ENCODE data around the gene SASH3. TPM values are rescaled to one million over a fixed set of nuclear protein-coding genes. Genes with fewer than 3 reads are reported as not detected.
A peak's percentile ranks its signal among the peaks of the same experiment; 100 is the strongest.

The SASH3 gene
- polyA plus RNA-seq, 1 experiment: not detected

DNA sequence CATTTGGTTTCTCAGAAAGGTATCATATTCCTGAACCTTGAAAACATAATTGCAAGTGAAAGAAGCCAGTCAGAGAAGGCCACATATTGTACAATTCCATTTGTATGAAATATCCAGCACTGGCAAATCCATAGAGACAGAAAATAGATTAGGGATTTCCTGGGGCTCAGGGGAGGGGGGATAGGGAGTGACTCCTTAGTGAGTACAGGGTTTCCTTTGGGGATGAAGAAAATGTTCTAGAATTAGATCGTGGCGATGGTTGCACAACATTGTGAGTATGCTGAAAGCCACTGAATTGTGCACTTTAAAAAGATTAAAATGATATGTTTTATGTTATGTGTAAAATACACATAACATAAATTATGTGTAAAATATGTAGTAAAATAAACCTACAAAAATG is 30.7 kb upstream of the SASH3 start:
- DNase-seq (ENCODE audit: low read depth): no peak
- POLR2A ChIA-PET: no interaction called here
- CTCF ChIA-PET: no interaction called here
- H3K36me3 ChIP-seq (ENCODE audit: control insufficient read depth, insufficient read depth, low read length): no peaks in the 10 kb centered on the region
- H3K4me3 ChIP-seq (ENCODE audit: low read depth, low read length): no peak overlapping the region
- TF ChIP-seq, protein P1, sequence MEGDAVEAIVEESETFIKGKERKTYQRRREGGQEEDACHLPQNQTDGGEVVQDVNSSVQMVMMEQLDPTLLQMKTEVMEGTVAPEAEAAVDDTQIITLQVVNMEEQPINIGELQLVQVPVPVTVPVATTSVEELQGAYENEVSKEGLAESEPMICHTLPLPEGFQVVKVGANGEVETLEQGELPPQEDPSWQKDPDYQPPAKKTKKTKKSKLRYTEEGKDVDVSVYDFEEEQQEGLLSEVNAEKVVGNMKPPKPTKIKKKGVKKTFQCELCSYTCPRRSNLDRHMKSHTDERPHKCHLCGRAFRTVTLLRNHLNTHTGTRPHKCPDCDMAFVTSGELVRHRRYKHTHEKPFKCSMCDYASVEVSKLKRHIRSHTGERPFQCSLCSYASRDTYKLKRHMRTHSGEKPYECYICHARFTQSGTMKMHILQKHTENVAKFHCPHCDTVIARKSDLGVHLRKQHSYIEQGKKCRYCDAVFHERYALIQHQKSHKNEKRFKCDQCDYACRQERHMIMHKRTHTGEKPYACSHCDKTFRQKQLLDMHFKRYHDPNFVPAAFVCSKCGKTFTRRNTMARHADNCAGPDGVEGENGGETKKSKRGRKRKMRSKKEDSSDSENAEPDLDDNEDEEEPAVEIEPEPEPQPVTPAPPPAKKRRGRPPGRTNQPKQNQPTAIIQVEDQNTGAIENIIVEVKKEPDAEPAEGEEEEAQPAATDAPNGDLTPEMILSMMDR (IDR thresholded peaks at IDR 0.05; ENCODE audit: insufficient read depth, low read depth, low read length): no peak
- H3K27me3 ChIP-seq (ENCODE audit: control insufficient read depth, insufficient read depth, low read length): no peaks in the 10 kb centered on the region

DNA sequence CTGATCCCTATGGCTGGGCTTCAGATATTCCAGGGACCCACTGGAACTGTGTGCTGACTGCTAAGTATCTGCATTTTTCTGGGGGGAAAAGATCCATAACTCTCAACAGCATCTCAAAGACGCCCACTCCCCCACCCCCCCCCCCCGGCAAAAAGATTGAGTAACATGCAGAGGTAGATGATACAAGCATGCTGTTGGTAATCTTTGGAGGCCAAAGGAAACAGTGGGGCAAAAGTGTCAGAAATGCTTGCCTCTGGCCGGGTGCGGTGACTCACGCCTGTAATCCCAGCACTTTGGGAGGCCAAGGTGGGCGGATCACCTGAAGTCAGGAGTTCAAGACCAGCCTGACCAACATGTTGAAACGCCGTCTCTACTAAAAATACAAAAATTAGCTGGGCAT is 28.8 kb upstream of the SASH3 start:
- TF ChIP-seq, protein P1 (IDR thresholded peaks at IDR 0.05; ENCODE audit: insufficient read depth, low read depth, low read length): no peak
- no peak overlapping the region for H3K4me3 ChIP-seq (ENCODE audit: low read depth, low read length)
- ChIA-PET POLR2A (no interaction called here), CTCF (no interaction called here)
- no peaks in the 10 kb centered on the region for H3K27me3 ChIP-seq (ENCODE audit: control insufficient read depth, insufficient read depth, low read length)
- H3K36me3 ChIP-seq (ENCODE audit: control insufficient read depth, insufficient read depth, low read length): no peaks in the 10 kb centered on the region
- DNase-seq (ENCODE audit: low read depth): no peak

DNA sequence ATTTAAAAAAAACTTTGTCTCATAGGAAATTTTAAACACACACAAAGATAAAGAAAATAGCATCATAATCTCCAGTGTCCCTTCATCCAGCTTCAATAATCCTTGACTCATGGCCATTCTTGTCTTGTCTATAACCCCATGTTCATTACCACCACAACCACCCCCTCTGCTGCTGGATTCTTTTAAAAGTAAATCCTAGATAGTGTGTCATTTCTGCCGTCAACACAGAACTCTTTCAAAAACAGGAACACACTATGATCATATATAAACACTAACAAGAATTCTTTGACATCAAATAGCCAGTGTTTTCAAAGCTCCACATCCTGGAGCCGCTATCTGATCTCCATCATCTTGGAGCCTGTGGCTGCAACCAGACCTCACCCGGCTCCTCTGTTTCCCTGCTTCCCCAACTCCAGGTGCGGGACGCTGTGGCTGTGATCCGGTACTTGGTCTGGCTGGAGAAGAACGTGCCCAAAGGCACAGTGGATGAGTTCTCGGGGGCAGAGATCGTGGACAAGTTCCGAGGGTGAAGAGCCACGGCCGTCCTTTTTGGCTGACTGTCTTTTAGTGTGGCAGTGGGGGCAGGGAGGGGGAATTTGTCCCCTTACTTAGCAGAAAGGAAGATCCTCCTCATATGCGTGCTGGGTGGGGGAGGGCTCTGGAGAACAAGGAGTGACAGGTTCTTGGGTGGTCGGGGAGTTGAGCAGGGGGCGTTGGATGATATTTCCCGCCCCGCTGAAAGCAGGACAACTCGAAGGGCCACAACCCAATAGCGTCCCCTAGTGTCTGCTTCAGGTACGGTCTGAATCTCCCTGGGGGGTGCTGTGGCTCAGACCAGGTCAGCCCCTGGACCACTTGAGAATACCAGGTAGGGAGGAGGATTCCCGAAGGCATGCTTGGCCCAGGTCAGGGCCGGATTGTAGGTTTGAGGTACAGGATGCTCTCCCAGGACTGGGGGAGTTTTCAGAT is 25.4 kb upstream of the SASH3 start:
- Histone ChIP-seq H3K4me3 (ENCODE audit: low read depth, low read length) (no peak overlapping the region), H3K27me3 (ENCODE audit: control insufficient read depth, insufficient read depth, low read length) (no peaks in the 10 kb centered on the region), H3K36me3 (ENCODE audit: control insufficient read depth, insufficient read depth, low read length) (no peaks in the 10 kb centered on the region)
- CTCF ChIA-PET: interaction anchor here (0.9 kb wide), 1 partner anchor 28 kb away, joined by 4 read pairs; no protein-coding TSS in a partner anchor
- POLR2A ChIA-PET: no interaction called here
- DNase-seq (ENCODE audit: low read depth): no peak
- TF ChIP-seq, protein P1 (IDR thresholded peaks at IDR 0.05; ENCODE audit: insufficient read depth, low read depth, low read length): no peak

DNA sequence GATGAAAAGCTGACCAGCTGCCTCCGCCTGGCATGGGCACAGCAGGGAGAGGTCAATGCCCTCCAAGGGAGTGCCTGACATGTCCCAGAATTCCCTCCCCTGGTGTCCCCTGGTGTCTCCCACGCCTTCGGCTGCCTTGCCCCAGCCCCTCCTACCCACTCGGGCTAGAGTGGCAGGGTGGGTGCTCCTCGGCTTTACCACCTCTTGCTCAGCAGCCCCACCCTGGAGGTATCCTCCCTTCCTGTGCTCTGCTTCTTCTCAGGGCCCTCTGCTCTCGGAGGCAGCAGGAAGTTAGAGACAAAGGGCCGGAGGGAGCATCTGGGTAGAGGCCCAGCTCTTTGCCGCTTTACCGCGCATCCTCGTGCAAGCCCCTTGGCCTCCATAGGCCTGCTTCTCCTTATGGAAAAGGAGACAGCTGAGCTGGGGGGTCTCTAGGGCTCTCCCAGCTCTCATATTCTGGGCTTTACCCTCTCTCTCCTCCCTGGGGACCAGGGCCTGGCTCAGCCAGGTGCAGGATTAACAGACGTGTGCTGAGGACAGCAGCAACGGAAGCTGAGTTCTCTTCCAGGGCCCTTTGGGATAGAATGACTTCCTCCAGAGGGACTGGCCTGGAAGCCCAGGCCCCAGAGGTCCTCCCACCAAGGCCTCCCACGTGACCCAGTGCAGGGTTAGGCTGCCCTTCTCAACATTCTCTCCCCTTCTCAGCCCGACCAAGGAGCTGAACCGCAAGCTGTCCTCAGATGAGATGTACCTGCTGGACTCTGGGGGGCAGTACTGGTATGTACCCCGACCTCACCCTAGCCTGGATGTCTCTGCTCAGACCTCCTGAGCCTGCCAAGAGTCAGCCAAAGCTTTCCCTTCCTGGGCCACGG is 23.7 kb upstream of the SASH3 start:
- CTCF ChIA-PET: interaction anchor here (1.2 kb wide), 1 partner anchor 21 kb away, joined by 3 read pairs; no protein-coding TSS in a partner anchor
- TF ChIP-seq, protein P1 (IDR thresholded peaks at IDR 0.05; ENCODE audit: insufficient read depth, low read depth, low read length): no peak

DNA sequence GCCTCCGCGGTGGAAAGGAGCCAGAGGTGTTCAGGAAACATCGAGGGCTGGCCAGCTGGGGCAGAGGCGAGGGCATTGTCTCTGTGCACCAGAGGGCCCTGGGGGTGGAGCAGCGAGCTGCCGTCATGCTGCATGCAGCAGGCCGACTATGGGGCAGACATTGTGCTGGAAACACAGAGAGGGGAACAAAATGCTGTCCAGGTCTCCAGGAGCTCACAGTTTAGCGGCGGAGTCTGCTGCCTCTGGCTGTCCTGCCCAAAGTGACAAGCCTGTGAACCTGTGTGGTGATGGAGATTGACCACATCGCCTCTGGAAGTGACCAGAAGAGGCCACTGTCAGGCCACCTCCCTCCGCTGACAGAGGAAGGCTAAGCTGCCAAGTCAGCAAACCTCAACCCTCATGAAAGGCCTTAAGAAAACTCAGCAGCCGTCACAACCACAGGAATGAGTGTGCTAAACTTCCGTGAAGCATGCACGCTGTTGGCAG is 20.1 kb upstream of the SASH3 start:
- TF ChIP-seq, protein P1 (IDR thresholded peaks at IDR 0.05; ENCODE audit: insufficient read depth, low read depth, low read length): peak; percentile 8; the same call in 1 of the 2 replicates
- CTCF ChIA-PET: interaction anchor here (1.0 to 1.5 kb wide), 2 partner anchors 9 to 14 kb away, joined by 4 to 5 read pairs; no protein-coding TSS in a partner anchor

More for the DNA sequence above, 23.7 kb upstream of the SASH3 start:
- POLR2A ChIA-PET: no interaction called here
- Histone ChIP-seq H3K4me3 (ENCODE audit: low read depth, low read length) (no peak overlapping the region), H3K27me3 (ENCODE audit: control insufficient read depth, insufficient read depth, low read length) (no peaks in the 10 kb centered on the region), H3K36me3 (ENCODE audit: control insufficient read depth, insufficient read depth, low read length) (no peaks in the 10 kb centered on the region)
- DNase-seq (ENCODE audit: low read depth): no peak

More for the DNA sequence above, 20.1 kb upstream of the SASH3 start:
- Histone ChIP-seq H3K36me3 (ENCODE audit: control insufficient read depth, insufficient read depth, low read length) (no peaks in the 10 kb centered on the region), H3K4me3 (ENCODE audit: low read depth, low read length) (no peak overlapping the region), H3K27me3 (ENCODE audit: control insufficient read depth, insufficient read depth, low read length) (no peaks in the 10 kb centered on the region)
- POLR2A ChIA-PET: no interaction called here
- peak; percentile 21 for DNase-seq (ENCODE audit: low read depth)

Data from BJ (cell line).